Activated CD8-positive, alpha-beta memory T cell treated with anti-CD3 and anti-CD28 coated beads for 4 hours (primary cell): Measurements from ENCODE around the gene ZNF652.
"Not testable (repeated sequence)": the region's sequence is repeated elsewhere in the genome, so short reads cannot be mapped to it uniquely, and the experiment has no call there.

Experiments used
- DNase-seq, 2 donors: peaks; one replicate each; pipeline ENCODE4 v3.0.0-alpha.2; 2020; ENCODE audit warnings: low read depth in 2 of 2

Gene ZNF652

DNA sequence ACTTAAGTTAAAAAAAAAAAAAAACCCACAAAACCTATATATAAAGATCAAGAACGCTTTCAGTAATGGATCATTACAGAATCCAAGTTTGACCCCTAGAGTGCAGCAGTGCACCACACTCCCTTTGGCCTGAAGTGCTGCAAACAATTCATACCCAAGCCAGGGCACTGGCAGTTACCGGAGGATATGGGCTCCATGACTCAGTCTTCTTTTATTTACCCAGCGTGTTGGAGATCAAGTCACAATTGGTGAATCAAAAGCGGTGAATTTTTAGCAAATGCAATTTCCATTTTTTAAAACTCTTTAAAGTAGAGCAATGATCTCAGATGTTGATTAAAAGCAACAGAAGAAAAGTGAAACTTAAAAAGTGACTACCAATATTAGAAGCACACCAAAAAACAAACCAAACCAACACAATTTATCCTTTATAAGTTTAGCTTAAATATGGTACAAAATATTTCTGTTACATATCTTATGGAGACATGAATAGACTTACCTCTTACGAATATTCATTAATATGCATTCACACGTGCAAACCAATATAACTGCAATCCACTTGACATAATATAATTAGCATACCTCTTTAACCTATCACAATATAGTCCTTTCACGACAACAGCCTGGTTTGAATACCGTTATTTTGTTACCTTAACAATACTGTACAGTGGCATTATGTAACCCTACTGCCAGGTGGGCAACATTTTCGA, 46.3 kb downstream of the ZNF652 start:
- DNase-seq: peak; percentile 60 to 76

DNA sequence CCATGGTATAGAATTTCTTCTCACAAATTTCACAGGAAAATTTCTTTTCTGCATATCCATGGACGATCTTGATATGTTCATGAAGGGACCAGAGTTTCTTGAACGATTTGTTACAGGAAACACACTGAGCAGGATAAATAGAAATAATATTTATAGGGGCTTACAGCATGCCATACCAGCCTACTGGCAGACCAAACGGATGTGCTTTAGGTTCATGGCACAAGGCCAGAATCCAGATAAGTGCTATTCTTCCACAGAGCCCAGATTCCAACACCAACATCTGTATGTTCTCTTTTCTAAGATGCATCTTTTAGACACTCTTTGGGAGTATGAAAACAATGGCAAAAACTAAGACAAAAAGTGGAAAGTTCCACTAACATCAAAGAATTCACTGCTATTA, 49.3 kb downstream of the ZNF652 start:
- no peak for DNase-seq

DNA sequence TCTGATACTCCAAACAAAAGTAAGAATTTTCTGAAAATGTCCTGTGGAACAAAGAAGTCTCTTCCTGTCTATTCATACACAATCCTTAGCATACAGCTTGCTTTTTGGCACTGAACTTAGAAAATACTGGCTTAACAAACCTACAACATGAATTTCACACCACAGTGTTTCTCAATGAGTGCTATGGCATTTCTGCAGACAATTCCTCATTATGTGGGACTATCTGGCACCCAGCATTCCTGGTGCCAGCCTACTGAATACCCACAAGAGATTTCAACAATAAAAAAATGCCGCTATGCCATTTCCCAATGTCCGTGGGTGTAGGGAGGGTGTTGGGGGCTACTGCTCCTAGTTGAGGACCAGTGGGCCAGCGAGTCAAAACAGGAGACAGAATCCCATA, 62.1 kb downstream of the ZNF652 start:
- no peak for DNase-seq

DNA sequence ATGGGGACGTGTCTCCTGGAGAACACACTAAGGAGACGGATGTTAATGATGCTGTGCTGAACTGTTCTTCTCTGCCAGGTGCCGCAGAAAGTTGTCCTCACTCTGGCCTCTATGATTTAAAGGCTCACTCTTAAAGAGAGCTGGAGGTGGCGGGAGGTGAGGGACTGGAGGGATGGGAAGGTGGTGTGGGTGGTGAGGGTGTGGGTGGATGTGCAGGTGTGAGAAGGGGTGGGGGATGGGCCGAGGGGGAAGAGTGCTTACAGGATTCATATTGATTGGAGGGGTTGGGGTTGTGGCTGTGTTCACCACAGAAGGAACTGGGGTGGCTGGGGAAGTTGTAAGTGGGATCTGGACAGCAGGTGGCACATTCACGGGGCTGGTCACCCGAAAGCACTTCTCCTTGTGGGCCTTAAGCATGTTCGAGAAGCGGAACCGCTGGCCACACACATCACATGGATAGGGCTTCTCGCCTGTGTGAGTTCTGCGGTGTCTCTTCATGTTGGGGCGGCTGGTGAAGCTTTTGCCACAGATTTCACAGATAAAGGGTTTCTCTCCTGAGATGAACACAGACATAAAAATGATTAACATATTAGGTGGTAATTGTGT, 63.6 kb downstream of the ZNF652 start:
- no peak for DNase-seq

DNA sequence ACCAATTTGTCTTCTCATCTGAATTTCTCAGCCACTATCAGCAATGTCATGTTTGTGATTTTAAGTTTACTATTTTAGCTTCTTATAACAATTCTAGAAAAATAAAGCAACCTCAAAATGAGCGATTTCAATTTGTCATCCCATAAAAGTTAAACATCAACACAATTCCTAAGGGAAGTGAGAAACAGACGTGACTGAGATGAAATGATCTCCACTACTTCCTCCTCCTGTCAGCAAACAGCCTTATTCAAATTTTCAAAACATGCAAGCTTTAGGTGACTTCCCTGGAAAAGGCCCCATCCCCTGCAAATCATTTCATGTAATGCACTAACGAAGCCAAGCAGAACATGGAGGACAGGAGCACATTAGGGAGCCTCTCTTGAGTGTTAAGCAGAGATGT, 64.9 kb downstream of the ZNF652 start:
- DNase-seq: no peak

DNA sequence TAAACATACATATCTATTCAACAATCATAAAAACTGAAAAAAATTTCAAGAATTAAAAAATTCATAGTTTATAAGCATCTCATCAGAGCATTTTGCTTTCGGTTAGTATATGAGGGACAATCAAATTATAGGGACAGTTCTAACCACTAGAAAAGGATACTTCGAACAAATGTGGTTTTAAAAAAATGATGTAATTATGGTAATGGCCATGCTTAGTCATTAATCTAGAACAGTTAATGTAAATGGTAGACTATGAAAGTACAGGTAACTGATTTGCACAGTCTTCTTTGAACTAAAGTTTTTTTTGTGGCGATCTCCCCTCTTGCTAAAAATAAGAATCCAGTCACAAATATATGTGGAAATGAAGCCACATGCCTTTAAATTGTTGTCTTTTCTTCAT, 67.9 kb downstream of the ZNF652 start:
- DNase-seq: no peak

DNA sequence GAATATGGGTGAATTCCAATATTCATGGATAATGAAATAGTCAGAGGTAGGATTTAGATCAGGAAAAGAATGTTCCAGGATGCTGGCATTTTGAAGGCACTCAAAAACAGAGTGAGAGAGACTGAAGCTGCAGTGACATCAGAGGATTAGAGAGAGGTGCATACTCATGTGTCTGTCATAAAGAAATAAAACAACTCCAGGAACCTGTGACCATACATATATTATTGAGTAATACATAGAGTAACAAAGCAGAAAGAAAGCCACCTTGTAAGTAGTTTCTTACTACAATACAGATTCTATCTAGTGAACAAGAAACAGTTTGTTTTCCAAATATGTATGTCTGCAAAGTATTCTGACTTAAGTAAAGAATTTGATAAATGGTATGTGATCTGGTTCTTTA, 69.1 kb downstream of the ZNF652 start:
- DNase-seq: no peak

DNA sequence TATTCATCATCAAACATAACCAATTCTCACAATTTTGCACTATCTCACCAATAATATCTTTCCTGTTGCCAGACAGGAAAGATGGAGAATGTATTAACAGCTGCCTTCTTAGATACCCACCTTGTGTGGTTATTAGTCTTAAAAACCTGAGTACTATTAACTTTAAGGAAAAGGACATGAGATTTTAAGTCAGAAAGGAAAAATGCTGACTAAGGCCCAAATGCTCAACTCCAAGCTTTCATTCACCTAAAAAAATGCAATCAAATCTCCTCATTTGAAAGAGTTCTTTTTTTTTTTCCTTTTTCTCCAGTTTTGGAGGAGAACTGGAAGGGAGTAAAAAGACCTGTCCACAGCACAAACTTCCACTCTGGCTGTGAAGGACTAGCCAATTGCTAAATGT, 70.1 kb downstream of the ZNF652 start:
- DNase-seq: no peak

DNA sequence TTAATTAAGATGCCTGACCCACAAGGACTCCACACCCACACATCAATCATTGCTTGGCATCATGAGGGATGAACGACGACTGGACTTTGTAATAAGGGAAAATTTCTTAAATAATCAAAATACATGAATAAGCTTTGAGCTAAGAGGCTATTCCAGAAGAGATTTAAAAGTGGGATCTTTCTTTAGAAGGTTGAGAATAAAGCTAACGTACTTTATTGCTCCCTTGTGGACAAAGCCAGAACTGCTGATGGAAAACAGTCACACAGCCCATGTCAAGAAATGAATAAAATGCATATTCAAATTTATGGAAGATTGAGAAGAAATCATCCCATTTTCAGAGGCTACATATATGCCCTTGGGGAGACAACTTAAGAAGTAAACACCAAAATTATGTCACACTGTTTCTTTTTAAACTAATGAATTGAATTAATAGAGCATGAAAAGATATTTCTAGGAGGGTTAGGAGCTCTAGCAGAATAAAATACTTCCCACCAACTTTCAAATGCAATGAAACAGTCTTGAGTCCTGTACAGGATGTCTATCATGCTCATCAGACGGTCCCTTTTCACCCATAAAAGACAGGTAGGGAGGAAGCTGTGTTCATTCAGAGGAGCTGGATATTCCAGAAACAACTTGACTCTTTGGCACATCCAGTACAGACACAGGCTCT, 71.2 kb downstream of the ZNF652 start:
- DNase-seq: no peak

DNA sequence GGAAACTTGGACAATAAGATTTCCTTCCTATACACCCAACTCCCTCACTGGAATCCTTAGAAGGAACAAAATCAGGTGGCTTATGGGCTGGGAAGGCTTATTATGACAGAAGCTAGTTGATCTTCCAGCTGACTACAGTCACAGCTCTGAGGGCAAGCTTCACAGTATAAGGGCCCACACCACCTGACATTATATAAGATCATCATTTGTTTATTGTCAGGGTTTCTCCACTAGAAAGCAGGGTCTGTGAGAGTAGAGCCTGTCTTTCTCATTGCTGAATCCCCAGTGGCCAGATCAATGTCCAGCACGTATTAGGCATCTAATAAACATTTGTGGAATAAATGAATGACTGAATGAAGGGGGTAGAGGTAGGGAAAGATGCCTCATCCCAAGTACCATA, 73.7 kb downstream of the ZNF652 start:
- no peak for DNase-seq

DNA sequence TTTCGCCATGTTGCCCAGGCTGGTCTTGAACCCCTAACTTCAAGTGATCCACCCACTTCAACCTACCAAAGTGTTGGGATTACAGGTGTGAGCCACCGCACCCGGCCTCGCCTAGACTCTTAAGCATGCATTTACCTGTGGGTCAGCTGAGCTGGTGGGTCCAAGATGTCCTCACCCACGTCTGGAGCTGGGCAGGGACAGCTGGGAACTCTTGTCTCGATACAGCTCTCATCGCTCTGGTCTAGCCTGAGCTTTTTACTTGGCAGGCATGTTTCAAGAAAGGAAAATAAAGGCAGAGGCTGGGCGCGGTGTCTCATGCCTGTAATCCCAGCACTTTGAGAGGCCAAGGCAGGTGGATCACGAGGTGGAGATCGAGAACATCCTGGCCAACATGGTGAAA, 74.6 kb downstream of the ZNF652 start:
- no peak for DNase-seq

DNA sequence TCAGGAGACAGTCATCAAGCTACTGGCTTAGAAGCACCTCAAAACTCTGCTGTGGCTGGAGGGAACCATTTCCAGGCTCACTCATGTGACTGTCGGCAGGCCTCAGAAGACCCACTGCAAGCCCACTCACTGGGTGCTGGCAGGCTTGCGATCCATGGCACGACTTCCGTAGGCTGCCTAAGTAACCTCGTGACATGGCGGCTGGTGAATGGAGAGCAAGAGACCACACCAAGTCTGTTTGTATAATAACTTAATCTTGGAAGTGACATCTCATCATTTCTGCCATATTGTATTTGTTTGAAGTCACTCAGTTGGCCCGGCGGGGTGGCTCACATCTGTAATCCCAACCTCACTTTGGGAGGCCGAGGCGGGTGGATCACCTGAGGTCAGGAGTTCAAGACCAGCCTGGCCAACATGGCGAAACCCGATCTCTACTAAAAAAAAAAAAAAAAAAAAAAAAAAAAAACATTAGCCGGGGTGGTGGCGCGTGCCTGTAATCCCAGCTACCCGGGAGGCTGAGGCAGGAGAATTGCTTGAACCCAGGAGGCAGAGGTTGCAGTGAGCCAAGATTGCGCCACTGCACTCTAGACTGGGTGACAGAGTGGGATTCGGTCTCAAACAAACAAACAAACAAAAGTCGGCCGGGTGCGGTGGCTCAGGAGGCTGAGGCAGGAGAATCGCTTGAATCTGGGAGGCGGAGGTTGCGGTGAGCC, 75.6 kb downstream of the ZNF652 start:
- not testable (repeated sequence) for DNase-seq

DNA sequence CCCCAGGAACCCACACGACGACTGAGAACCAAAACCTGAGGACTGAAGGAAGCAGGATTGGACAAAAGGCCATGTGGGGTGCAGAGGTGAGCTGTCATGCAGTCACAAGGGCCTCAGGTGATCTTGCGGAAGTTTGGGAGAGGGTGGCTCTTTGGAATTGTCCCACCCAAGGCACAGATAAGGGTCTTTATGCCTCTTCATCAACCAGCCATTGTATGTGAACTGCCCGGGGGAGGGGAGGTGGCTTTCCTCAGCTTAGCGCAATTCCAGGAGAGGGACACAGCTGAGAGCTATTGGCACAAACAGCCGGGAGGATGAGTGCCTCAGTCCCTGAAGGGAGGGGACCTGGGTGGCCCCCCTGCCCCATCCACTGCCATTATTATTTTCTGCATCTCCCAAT, 76.3 kb downstream of the ZNF652 start:
- no peak for DNase-seq

DNA sequence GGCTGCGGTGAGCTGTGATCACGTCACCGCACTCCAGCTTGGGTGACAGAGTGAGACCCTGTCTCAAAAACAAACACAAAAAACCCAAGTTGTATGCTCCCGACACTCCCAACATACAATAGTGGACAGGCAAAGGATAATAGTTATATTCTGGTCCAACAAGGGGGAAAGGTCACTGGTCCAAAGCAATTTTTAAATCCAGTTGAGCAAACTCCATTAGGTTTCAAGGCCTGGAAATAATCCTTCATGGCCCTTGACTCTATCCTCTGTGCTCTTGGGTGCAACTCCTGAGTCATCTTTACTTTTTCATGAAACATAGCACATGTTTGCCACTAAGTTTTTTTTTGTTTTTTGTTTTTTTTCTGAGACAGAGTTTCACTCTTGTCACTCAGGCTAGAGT, 81.1 kb downstream of the ZNF652 start:
- no peak for DNase-seq

DNA sequence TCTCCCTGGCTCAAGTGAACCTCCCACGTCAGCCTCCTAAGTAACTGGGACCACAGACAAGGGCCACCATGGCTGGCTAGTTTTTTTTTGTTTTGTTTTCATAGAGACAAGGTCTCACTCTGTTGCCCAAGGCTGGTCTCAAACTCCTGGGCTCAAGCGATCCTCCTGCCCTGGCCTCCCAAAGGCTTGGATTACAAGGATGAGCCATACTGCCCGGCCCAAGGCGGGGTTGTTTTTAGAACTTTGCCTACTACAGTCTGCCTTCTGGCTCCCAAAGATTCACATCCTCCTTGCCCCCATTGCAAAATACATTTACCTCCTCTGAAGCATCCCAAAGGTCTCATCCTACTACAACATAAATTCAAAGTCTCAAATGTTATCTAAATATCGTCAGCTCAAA, 82.0 kb downstream of the ZNF652 start:
- DNase-seq: no peak

DNA sequence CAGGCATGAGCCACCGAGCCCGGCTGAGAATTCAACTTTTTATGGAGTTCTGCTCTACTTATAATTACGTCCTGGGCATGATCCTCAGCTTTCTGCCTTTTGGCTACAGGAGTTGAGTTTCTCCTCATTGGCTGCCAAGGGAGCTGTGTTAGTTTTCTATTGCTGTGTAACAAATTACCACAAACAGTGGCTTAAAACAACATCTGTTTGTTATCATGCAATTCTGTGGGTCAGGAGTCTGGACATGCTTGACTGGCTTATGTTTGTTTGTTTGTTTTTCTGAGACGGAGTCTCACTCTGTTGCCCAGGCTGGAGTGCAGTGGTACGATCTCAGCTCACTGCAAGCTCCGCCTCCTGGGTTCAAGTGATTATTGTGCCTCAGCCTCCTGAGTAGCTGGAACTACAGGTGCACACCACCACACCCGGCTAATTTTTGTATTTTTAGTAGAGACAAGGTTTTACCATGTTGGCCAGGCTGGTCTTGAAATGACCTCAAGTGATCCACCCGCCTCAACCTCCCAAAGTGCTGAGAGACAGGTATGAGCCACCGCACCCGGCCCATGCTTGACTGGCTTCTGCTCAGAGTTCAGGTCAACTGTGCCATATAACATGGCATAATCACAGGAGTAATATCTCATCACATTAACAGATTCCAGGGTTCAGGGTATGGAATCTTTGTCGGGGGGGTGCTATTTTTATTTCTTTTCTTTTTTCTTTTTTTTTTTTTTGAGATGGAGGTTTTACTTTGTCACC, 82.6 kb downstream of the ZNF652 start:
- DNase-seq: not testable (repeated sequence)

DNA sequence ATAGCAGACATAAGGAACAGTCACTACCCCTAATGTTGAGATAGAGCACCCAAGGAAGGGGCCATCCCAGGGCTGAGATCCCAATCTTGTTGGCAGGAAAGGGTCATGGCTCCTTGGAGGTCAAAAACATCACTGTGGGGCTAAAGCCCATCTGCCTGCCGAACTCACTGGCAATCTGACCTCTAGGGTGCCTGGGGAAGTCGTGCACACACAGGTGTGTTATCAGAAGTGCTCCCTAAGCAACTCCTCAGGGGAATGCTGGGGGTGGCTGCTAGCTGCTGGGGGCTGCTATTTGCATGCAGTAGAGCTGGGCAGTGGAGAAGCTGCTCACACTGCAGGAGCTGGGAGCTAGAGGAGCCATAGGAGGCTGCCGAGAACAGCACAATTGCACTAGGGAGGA, 84.0 kb downstream of the ZNF652 start:
- no peak for DNase-seq

DNA sequence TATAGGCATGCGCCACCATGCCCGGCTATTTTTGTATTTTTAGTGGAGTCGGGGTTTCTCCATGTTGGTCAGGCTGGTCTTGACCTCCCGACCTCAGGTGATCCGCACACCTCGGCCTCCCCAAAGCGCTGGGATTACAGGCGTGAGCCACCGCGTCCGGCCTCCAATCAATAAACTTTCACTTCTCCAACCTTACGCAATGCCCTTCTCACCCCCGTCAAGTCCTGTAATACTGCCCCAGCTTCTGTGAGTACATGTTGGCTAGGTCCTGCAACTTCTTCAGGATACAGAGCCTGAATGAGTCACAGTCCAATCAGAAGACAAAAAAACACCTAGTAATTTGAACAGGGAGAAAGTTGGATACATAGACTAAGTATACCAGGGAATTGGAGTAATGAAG, 84.4 kb downstream of the ZNF652 start:
- no peak for DNase-seq

DNA sequence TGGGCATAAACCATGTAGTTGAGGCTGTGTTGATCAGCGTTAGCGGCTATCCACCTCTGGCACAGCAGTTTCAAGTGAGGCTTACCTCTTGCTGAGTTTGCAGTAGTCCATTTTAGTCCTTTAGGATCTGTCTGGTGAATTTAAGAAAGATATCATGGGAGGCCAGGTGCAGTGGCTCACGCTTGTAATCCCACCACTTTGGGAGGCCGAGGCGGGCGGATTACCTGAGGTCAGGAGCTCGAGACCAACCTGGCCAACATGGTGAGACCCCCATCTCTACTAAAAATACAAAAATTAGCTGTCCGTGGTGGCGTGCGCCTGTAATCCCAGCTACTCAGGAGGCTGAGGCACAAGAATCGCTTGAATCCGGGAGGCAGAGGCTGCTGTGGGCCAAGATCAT, 86.1 kb downstream of the ZNF652 start:
- DNase-seq: not testable (repeated sequence)

DNA sequence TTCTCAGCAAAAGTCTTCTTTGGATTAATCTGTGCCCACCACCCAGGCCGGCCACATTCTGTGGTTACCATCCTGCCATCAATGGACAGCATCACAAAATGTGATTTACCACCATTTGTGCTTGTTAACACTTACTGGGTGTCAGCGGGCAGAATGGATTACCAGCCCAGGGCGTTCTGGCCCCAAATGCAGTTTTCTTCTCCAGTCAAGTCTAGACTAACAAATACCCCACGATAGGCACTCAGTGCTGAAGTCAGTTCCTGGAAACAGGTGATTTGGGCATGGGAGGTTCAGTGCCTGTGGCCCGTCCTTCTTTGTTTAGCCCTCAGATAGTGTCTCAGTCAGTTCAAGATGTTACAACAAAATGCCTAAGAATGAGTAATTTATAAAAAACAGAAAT, 92.7 kb downstream of the ZNF652 start:
- DNase-seq: no peak

DNA sequence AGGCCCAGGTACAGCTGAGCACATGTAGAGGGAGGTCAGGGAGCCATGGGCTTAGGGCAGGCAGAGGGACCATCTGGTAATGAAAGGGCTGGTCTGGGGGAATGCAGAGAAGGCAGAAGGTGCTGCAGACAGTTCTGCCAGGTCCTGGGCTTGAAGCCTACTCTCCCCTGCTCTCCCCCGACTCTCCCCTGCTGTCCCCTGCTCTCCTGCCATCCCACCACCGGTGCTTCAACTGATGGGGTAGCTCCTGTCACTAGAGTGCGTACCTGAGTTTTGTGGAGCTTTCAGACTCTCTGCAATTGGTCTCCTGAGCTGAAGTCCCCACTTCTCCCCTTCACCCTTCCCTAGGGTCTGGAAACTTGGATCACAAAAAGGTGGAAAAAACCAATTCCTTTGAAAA, 94.1 kb downstream of the ZNF652 start:
- no peak for DNase-seq

DNA sequence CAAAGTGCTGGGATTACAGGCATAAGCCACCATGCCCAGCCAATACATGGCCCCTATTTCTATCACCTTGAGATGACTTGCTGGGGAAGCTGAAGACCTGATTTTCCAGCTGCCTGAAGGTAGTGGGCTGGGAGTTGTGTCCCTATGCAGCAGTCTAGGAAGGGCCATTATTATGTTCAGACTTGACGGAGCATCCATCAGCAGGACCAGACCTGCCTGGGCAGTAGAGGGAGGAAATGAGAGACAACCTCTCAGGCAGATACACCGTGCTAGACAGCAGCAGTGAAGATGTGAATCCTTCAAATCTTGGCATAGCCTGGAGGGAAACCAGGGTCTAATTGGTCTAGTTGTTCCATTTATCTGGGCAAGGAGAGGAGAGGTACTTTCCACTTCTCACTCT, 95.8 kb downstream of the ZNF652 start:
- DNase-seq: no peak
